Stimulated activated CD8-positive, alpha-beta memory T cell treated with anti-CD3 and anti-CD28 coated beads, Interleukin-15, amount 100 ng/mL, for 24 hours (primary cell): ENCODE data around the gene TP53TG3F.
"Not testable (repeated sequence)": the region's sequence is repeated elsewhere in the genome, so short reads cannot be mapped to it uniquely, and the experiment has no call there.

ENCODE experiments used
- DNase-seq: peaks from one replicate; pipeline ENCODE4 v3.0.0-alpha.2; 2020; ENCODE audit warnings: low read depth

Gene TP53TG3F, protein sequence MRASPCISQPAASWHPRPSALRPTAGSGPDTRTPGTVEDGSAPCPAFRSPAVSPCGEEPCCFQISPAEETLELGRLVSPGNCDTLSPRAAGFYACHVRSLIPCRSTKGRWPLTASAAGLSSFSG

DNA sequence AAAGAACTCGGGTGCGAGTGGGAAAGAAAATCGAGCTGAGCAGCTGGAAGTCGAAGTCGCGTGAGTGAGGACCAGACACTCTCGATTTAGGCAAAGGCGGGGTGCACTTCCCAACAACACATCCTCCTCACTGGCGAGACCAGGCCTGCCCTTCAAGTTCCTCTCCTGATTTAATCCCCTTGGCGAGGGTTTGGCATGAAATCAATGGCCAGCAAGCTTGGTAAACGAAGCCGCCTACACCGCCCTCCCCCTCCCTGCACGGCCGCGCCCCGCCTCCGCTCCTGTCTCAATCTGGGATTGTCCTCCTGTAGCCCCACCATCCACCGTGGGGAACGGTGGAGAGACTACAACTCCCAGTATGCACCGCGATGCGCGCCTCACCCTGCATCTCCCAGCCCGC lies at the start of gene TP53TG3F:
Gene TP53TG3F (plus strand): TSS at position 301 of the 400 bp plus-strand sequence. CDS start 68 bp downstream, at position 369.
- not testable (repeated sequence) for DNase-seq

DNA sequence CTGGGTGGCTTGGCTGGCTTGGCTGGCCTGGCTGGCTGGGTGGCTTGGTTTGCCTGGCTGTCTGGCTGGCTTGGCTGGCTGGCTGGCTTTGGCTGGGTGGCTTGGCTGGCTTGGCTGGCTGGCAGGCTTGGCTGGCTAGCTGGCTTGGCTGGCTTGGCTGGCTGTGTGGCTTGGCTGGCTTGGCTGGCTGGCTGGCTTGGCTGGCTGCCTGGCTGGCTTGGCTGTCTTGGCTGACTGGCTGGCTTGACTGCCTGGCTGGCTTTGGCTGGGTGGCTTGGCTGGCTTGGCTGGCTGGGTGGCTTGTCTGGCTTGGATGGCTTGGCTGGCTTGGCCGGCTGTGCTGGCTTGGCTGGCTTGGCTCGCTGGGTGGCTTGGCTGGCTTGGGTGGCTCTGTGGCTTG lies 32.2 kb downstream of the TP53TG3F start:
- not testable (repeated sequence) for DNase-seq

DNA sequence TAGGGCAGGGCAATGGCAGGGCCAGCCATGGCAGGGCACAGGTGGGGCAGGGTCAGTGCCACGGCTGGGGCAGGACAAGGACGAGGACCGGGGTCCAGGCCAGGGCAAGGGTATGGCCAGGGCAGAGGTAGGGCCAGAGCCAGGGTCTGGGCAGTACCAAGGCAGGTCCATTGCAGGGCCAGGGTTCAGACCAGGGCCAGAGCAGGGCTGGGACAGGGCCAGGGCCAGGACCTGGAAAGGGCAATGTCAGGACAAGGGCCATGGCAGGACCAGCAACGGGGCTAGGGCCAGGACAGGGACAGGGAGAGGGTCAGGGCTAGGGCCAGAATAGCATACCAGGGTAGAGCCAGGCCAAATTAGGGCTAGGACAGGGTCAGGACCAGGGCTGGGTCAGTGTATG lies 47.8 kb downstream of the TP53TG3F start:
- not testable (repeated sequence) for DNase-seq

DNA sequence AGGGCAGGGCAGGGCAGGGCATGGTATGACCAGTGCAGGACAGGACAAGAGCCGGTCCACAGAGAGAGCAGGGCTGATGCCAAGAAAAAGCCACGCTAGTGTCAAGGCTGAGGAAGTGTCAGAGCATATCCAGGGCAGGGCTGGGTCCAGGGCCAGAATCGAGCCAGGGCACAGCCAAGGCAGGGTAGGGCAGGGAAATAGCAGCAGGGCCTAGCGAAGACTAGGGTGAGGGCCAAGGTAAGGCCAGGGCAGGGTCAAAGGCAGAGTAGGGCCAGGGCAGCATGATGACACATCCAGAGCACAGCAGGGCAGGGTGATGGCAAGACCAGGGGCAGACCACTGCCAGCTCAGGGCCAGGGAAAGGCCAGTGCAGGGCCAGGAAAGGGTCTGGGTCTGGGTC lies 49.7 kb downstream of the TP53TG3F start:
- not testable (repeated sequence) for DNase-seq

DNA sequence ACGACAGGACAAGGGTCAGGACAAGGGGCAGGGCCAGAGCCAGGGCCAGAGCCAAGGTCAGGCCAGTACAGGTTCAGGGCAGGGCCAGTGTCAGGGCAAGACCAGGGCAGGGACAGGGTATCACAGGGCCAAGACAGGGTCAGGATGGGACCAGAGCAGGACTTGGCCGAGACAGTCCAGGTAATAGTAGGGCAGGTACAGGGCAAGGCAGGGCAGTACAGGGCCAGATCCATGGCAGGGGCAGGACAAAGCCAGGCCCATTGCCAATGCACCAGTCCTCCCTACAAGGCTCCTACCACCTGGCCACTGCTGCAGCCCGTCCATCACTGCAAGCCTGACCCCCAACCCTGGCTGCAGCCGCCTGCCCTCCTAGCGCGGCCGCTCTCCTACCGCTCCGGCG lies 50.5 kb downstream of the TP53TG3F start:
- not testable (repeated sequence) for DNase-seq
